Measurements from ENCODE around the gene PIK3CB.

GRCh38 chr3:138682648-138683047 lies 152.1 kb downstream of the PIK3CB start:
- TF ChIP-seq CTCF (conservative IDR thresholded peaks at IDR 0.05; ENCODE audit: low read depth, low read length) (no peak), EZH2 (IDR thresholded peaks at IDR 0.05; ENCODE audit: low read length, unreplicated experiment) (no peak)

Data from PC-3 (cell line).